ENCODE results near the gene SYNRG.

DNA sequence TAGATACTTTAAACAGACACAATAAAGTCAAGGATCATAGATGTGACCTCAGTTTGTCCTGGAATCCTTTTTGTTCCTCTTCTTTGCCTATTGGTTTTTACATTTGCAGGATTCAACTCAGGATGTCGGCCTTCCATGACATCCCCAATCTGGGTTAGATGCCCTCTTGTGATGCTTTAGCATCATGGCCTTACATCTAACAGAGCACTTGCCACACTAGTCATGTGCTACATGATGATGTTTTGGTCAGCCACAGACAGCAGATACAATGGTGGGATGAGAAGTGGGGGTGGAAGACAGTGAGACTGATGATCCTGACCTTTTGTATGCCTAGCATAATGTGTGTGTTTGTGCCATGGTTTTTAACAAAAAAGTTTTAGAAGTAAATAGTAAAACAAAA lies 1.8 kb upstream of the SYNRG start:
- TF ChIP-seq POLR2AphosphoS5 (IDR thresholded peaks at IDR 0.05; ENCODE audit: borderline replicate concordance, low read depth, low read length) (no peak), EZH2 (IDR thresholded peaks at IDR 0.05) (no peak), FOXP2 (optimal IDR thresholded peaks at IDR 0.05; ENCODE audit: control extremely low read depth, extremely low read length, insufficient read depth) (no peak)

All from SK-N-MC (cell line).